GM23338 (cell line): ENCODE measurements around the gene MYOM1.

Experiments
- CREB1 ChIP-seq: fragments of 250-450 bp; sonication (Bioruptor Pico); IDR thresholded peaks from 2 replicates; pipeline ENCODE4 v1.5.0; 2020; ENCODE audit warnings: low read depth, mild to moderate bottlenecking, moderate library complexity
- EZH2 ChIP-seq: fragments of 200-600 bp; sonication (generic); IDR thresholded peaks from one replicate; pipeline ENCODE4 v1.8.0; 2017; ENCODE audit warnings: antibody characterized with exemption, mild to moderate bottlenecking, low read depth; ENCODE audit not compliant: unreplicated experiment
- EZH2phosphoT487 ChIP-seq: fragments of 200-600 bp; sonication (generic); IDR thresholded peaks from one replicate; pipeline ENCODE4 v1.8.1; 2018; ENCODE audit warnings: antibody characterized with exemption; ENCODE audit not compliant: unreplicated experiment
- POLR2AphosphoS5 ChIP-seq: IDR thresholded peaks from 2 replicates; pipeline ENCODE4 v1.6.1; 2016; ENCODE audit warnings: antibody characterized with exemption, low read depth
- ZNF114 ChIP-seq: fragments of 250-450 bp; sonication (Bioruptor Pico); IDR thresholded peaks from 2 replicates; pipeline ENCODE4 v1.5.0; 2020; ENCODE audit warnings: mild to moderate bottlenecking, moderate library complexity
- TF ChIP-seq, protein P1 (sequence below), 2 experiments: fragments of 200-600 bp in 1 of 2; sonication (generic) in 1 of 2; conservative IDR thresholded peaks; 2 replicates each; pipeline versions ENCODE4 v1.5.1 to v1.6.1; 2016 to 2017; ENCODE audit warnings: antibody characterized with exemption in 2 of 2, low read depth in 2 of 2, mild to moderate bottlenecking in 2 of 2, moderate library complexity in 1 of 2

DNA sequence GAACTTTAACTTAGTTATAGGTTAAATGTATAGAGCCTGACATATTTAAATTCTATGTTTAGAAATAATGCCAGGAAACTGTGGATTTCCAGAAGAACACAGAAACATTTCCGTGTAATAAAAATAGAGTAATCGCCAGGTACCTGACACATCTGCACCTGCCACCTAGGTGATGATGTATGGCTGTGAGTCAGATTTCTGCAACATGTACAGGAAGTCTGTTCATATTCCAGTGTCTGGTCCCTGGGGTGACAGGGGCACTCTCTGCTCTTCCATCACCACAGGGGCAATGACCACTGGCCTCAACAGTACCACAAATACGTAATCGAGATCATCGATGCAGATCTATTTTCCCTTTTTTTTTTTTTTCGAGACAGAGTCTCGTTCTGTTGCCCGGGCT lies 105.7 kb downstream of the MYOM1 start:
- TF ChIP-seq, protein P1, sequence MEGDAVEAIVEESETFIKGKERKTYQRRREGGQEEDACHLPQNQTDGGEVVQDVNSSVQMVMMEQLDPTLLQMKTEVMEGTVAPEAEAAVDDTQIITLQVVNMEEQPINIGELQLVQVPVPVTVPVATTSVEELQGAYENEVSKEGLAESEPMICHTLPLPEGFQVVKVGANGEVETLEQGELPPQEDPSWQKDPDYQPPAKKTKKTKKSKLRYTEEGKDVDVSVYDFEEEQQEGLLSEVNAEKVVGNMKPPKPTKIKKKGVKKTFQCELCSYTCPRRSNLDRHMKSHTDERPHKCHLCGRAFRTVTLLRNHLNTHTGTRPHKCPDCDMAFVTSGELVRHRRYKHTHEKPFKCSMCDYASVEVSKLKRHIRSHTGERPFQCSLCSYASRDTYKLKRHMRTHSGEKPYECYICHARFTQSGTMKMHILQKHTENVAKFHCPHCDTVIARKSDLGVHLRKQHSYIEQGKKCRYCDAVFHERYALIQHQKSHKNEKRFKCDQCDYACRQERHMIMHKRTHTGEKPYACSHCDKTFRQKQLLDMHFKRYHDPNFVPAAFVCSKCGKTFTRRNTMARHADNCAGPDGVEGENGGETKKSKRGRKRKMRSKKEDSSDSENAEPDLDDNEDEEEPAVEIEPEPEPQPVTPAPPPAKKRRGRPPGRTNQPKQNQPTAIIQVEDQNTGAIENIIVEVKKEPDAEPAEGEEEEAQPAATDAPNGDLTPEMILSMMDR (conservative IDR thresholded peaks at IDR 0.05; ENCODE audit: low read depth in 2 of 2) = no peak
- no peak for TF ChIP-seq POLR2AphosphoS5
- TF ChIP-seq ZNF114 = no peak
- TF ChIP-seq EZH2phosphoT487 = no peak
- no peak for TF ChIP-seq EZH2
- no peak for TF ChIP-seq CREB1
